Endothelial cell of umbilical vein (primary cell): Measurements from ENCODE around the gene PAEP. TPM values are rescaled to one million over a fixed set of nuclear protein-coding genes. Genes with fewer than 3 reads are reported as not detected.

Experiments used
- BruUV-seq: library from RNA; stranded (reverse); fragments of 400-500 nt; replicated peaks from 2 replicates; lab custom pipeline; 2021; lab: Mats Ljungman, UMichigan
- CTCF ChIA-PET: fragments of 300-600, 350-600 bp; sonication (Branson Sonifier 250); formaldehyde crosslinking; loops from one replicate; lab custom pipeline; 2021; ENCODE audit warnings: antibody characterized with exemption, inconsistent platforms; lab: Charles Lee
- POLR2A ChIA-PET: fragments of 300-600, 350-600 bp; sonication (Branson Sonifier 250); formaldehyde crosslinking; loops from one replicate; lab custom pipeline; 2021; ENCODE audit warnings: antibody characterized with exemption, inconsistent platforms; lab: Charles Lee
- DNase-seq: peaks from one replicate; pipeline ENCODE4 v3.0.0-alpha.2; 2011; ENCODE audit warnings: low read depth, low spot score
- FAIRE-seq: peaks from 2 replicates; lab custom pipeline; 2011; peaks lifted over from hg19 to GRCh38; lab: Jason Lieb, UNC
- H2AFZ ChIP-seq: 2 replicates; pipeline ENCODE4 v1.6.0; 2012; ENCODE audit warnings: low read depth, low read length, control low read depth, inconsistent platforms
- H3K27ac ChIP-seq: 2 replicates; pipeline ENCODE4 v1.5.1; 2011; ENCODE audit warnings: low read depth, mild to moderate bottlenecking, control low read depth, low read length, moderate library complexity; ENCODE audit not compliant: insufficient read depth
- H3K27me3 ChIP-seq, 2 experiments: 2 replicates each; pipeline versions ENCODE4 v1.6.0 to v1.6.1; 2011; ENCODE audit warnings: low read length in 2 of 2, mixed read lengths in 1 of 2; ENCODE audit not compliant: control insufficient read depth in 2 of 2, insufficient read depth in 2 of 2
- H3K36me3 ChIP-seq, 2 experiments: 2 replicates in 1 of 2; 3 replicates in 1 of 2; pipeline ENCODE4 v1.5.1; 2011; ENCODE audit warnings: low read length in 2 of 2, mild to moderate bottlenecking in 1 of 2, moderate library complexity in 1 of 2; ENCODE audit not compliant: control insufficient read depth in 2 of 2, insufficient read depth in 2 of 2; ENCODE audit errors: extremely low read depth in 1 of 2
- H3K4me1 ChIP-seq: 3 replicates; pipeline ENCODE4 v1.5.1; 2011; ENCODE audit warnings: mild to moderate bottlenecking, low read length; ENCODE audit not compliant: control insufficient read depth, insufficient read depth; ENCODE audit errors: extremely low read depth
- H3K4me2 ChIP-seq: 2 replicates; pipeline ENCODE4 v1.6.1; 2011; ENCODE audit warnings: low read length, control low read depth, mixed read lengths; ENCODE audit not compliant: insufficient read depth
- H3K4me3 ChIP-seq, 3 experiments: fragments of 200-600 bp in 1 of 3; sonication (generic), shearing (Covaris generic) in 1 of 3; replicated peaks in 1 of 3; 2 replicates each; pipeline ENCODE4 v1.5.1; 2011 to 2016; ENCODE audit warnings: control low read depth in 3 of 3, low read length in 3 of 3, mild to moderate bottlenecking in 2 of 3, inconsistent platforms in 1 of 3, low read depth in 1 of 3, moderate library complexity in 1 of 3; ENCODE audit not compliant: insufficient read depth in 1 of 3
- H3K79me2 ChIP-seq: 2 replicates; pipeline ENCODE4 v1.6.0; 2012; ENCODE audit warnings: low read length, inconsistent platforms; ENCODE audit not compliant: control insufficient read depth, insufficient read depth
- H3K9ac ChIP-seq: replicated peaks from 2 replicates; pipeline ENCODE3; 2011; ENCODE audit warnings: low read length, control low read depth; ENCODE audit not compliant: insufficient read depth; ENCODE audit errors: extremely low read depth
- H3K9me1 ChIP-seq: replicated peaks from 3 replicates; pipeline ENCODE4 v1.6.0; 2011; ENCODE audit warnings: mild to moderate bottlenecking, low read length; ENCODE audit not compliant: control insufficient read depth, insufficient read depth; ENCODE audit errors: extremely low read depth
- H3K9me3 ChIP-seq: replicated peaks from 2 replicates; pipeline ENCODE4 v1.5.1; 2012; ENCODE audit warnings: low read length, inconsistent platforms; ENCODE audit not compliant: control insufficient read depth, insufficient read depth
- H4K20me1 ChIP-seq: replicated peaks from 2 replicates; pipeline ENCODE3; 2011; ENCODE audit warnings: mild to moderate bottlenecking, low read length; ENCODE audit not compliant: control insufficient read depth, insufficient read depth; ENCODE audit errors: extremely low read depth
- EZH2 ChIP-seq: IDR thresholded peaks from 2 replicates; pipeline ENCODE4 v1.6.1; 2012; ENCODE audit warnings: borderline replicate concordance, low read depth, mild to moderate bottlenecking, moderate library complexity, low read length, inconsistent platforms; ENCODE audit not compliant: severe bottlenecking
- FOS ChIP-seq: IDR thresholded peaks from 2 replicates; pipeline ENCODE4 v1.6.1; 2011; ENCODE audit warnings: mild to moderate bottlenecking, low read length, moderate library complexity, borderline replicate concordance; ENCODE audit not compliant: insufficient read depth
- GATA2 ChIP-seq: IDR thresholded peaks from 2 replicates; pipeline ENCODE4 v1.7.0; 2011; ENCODE audit warnings: low read depth, mild to moderate bottlenecking, moderate library complexity, mixed read lengths, low read length; ENCODE audit not compliant: insufficient read length, insufficient read depth
- JUN ChIP-seq: IDR thresholded peaks from 2 replicates; pipeline ENCODE4 v1.6.1; 2011; ENCODE audit warnings: borderline replicate concordance, low read depth; ENCODE audit not compliant: insufficient read length, insufficient read depth
- MYC ChIP-seq: IDR thresholded peaks from one replicate; pipeline ENCODE4 v1.6.1; 2011; ENCODE audit warnings: mild to moderate bottlenecking, low read depth, low read length
- POLR2A ChIP-seq: IDR thresholded peaks from 2 replicates; pipeline ENCODE4 v1.6.1; 2012; ENCODE audit warnings: low read depth, mild to moderate bottlenecking, control low read depth, low read length
- POLR2AphosphoS5 ChIP-seq: IDR thresholded peaks from 2 replicates; pipeline ENCODE4 v1.6.1; 2012; ENCODE audit warnings: low read depth, mild to moderate bottlenecking, control low read depth, low read length, moderate library complexity; ENCODE audit not compliant: insufficient read depth
- dilution Hi-C: fragments of 300-500 bp; cut with MboI; formaldehyde crosslinking; loops from one replicate; pipeline ENCODE4 v1.15.0; 2019; ENCODE audit warnings: low sequenced_read_pairs; ENCODE audit not compliant: extremely low pct_ligation_motif_present
- intact Hi-C: fragments of 100-400 bp; cut with micrococcal nuclease; formaldehyde crosslinking; loops from one replicate; pipeline ENCODE4 v1.10.0; 2022
- polyA plus RNA-seq, 4 experiments: library from polyadenylated mRNA; depleted of rRNA in 3 of 4; stranded (reverse) in 3 of 4; unstranded in 1 of 4; fragments of >200 nt; gene quantifications; 2 replicates each; pipeline versions ENCODE4 v1.2.1 to v1.2.3, GENCODE V29; 2011 to 2012; ENCODE audit warnings: missing spikeins in 1 of 4
- total RNA-seq: library from RNA; stranded (reverse); gene quantifications from 2 replicates; pipeline ENCODE4 v1.2.3, GENCODE V29; 2021
- TF ChIP-seq, protein P1 (sequence below): IDR thresholded peaks from 2 replicates; pipeline ENCODE4 v1.6.1; 2011; ENCODE audit not compliant: insufficient read depth, insufficient read length
- TF ChIP-seq, protein P2 (sequence below), 2 donors: IDR thresholded peaks; 1 replicate in 1 of 2; 2 replicates in 1 of 2; pipeline ENCODE4 v1.5.1; 2011; ENCODE audit warnings: low read length in 2 of 2, mild to moderate bottlenecking in 2 of 2, moderate library complexity in 2 of 2, control low read depth in 1 of 2, inconsistent platforms in 1 of 2, low read depth in 1 of 2; ENCODE audit not compliant: insufficient read depth in 1 of 2; ENCODE audit errors: extremely low read depth in 1 of 2

Gene PAEP
- total and polyA plus RNA-seq, 2 donors (not counting 3 experiments of a cell fraction or from before 2014, with no cell fraction given), result not detected

DNA sequence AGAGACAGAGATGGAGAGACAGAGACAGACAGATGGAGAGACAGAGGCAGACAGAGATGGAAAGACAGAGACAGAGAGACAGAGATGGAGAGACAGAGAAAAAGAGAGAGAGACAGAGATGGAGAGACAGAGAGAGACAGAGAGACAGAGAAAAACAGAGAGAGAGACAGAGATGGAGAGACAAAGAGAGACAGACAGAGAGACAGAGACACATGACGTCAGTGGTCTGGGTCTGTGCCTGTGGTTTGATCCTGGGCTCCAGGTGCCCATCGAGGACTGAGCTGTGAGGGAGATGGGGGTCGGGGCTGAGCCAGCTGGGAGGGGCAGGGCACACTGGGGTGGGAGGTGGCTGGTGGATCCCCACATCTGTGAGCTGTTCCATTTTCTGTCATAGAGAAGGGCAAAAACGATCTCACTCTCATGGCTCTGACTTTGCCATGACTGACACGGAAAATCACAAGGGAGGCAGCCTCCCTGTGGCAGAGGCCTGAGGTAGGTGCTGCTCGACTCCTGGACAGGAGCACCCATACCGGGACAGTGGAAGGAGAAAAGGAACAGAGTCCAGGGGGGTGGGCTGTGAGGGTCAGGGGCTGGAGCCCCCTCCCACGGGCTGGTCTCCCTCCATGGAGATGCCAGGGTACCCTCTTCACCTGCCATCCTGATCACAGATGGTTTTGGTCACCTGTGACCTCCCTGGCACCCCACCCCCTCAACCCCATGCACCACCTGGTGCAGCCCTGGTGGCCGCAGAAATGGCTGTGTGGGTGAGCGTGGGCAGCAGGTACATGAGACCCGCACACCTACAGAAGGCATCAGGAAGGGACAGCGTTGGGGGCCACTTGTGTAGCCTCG is 49.0 kb downstream of the PAEP start:
- H4K20me1 ChIP-seq, result no peaks in the 10 kb centered on the region
- intact Hi-C loops (no loop called here), dilution Hi-C loops (no loop called here)
- H3K27me3 ChIP-seq, result no peaks in the 10 kb centered on the region
- no peaks in the 10 kb centered on the region for H3K9me3 ChIP-seq
- H3K4me2 ChIP-seq, result no peak overlapping the region
- no peak overlapping the region for H3K27ac ChIP-seq
- H3K36me3 ChIP-seq, result no peaks in the 10 kb centered on the region
- DNase-seq, result no peak
- no peaks in the 10 kb centered on the region for H3K9me1 ChIP-seq
- no peak for FAIRE-seq
- CTCF ChIA-PET, result no interaction called here
- POLR2A ChIA-PET, result no interaction called here
- H3K4me3 ChIP-seq, result no peak overlapping the region
- BruUV-seq, result no TSS peak
- TF ChIP-seq, protein P1, sequence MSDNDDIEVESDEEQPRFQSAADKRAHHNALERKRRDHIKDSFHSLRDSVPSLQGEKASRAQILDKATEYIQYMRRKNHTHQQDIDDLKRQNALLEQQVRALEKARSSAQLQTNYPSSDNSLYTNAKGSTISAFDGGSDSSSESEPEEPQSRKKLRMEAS, result no peak
- TF ChIP-seq, protein P2, sequence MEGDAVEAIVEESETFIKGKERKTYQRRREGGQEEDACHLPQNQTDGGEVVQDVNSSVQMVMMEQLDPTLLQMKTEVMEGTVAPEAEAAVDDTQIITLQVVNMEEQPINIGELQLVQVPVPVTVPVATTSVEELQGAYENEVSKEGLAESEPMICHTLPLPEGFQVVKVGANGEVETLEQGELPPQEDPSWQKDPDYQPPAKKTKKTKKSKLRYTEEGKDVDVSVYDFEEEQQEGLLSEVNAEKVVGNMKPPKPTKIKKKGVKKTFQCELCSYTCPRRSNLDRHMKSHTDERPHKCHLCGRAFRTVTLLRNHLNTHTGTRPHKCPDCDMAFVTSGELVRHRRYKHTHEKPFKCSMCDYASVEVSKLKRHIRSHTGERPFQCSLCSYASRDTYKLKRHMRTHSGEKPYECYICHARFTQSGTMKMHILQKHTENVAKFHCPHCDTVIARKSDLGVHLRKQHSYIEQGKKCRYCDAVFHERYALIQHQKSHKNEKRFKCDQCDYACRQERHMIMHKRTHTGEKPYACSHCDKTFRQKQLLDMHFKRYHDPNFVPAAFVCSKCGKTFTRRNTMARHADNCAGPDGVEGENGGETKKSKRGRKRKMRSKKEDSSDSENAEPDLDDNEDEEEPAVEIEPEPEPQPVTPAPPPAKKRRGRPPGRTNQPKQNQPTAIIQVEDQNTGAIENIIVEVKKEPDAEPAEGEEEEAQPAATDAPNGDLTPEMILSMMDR (IDR thresholded peaks at IDR 0.05; ENCODE audit: extremely low read depth in 1 of 2, insufficient read depth in 1 of 2, low read depth in 1 of 2, low read length in 2 of 2), result no peak
- no peak for TF ChIP-seq JUN
- TF ChIP-seq MYC, result no peak
- TF ChIP-seq EZH2, result no peak
- TF ChIP-seq FOS, result no peak
- TF ChIP-seq POLR2A, result no peak
- no peak for TF ChIP-seq GATA2
- TF ChIP-seq POLR2AphosphoS5, result no peak
- H3K9ac ChIP-seq, result no peak overlapping the region
- H3K4me1 ChIP-seq, result no peaks in the 10 kb centered on the region
- no peak overlapping the region for H2AFZ ChIP-seq
- no peaks in the 10 kb centered on the region for H3K79me2 ChIP-seq
